Panc1 (cell line): Measurements from ENCODE around the gene IL13RA1. TPM values are rescaled to one million over a fixed set of nuclear protein-coding genes. Genes with fewer than 3 reads are reported as not detected.
A peak's percentile ranks its signal among the peaks of the same experiment; 100 is the strongest.

Experiments used
- ATAC-seq: fragments of 200-7000 bp; cut with Tn5 transposase; 2 replicates; pipeline ENCODE4 v1.9.1; 2020; ENCODE audit warnings: mild to moderate bottlenecking, moderate library complexity
- BruUV-seq: library from RNA; stranded (reverse); fragments of 400-500 nt; replicated peaks from 2 replicates; lab custom pipeline; 2021; lab: Mats Ljungman, UMichigan
- CTCF ChIA-PET: fragments of 300-600 bp; sonication (Branson Sonifier 250); formaldehyde crosslinking; loops from one replicate; lab custom pipeline; 2022; ENCODE audit warnings: antibody characterized with exemption; lab: Charles Lee
- POLR2A ChIA-PET: fragments of 300-600 bp; sonication (Branson Sonifier 250); formaldehyde crosslinking; loops from one replicate; lab custom pipeline; 2022; ENCODE audit warnings: antibody characterized with exemption; lab: Charles Lee
- DNase-seq: peaks from one replicate; pipeline ENCODE4 v3.0.0-alpha.2; 2010; ENCODE audit warnings: low read depth, low spot score
- H3K27ac ChIP-seq: 2 replicates; pipeline ENCODE4 v1.5.1; 2011; ENCODE audit warnings: mild to moderate bottlenecking, low read length, inconsistent platforms
- H3K27me3 ChIP-seq: fragments of 200-500 bp; sonication (Bioruptor generic); 2 replicates; pipeline ENCODE4 v1.6.0; 2014; ENCODE audit warnings: low read length, inconsistent platforms; ENCODE audit not compliant: control insufficient read depth, insufficient read depth
- H3K36me3 ChIP-seq: fragments of 200-500 bp; sonication (Bioruptor generic); 2 replicates; pipeline ENCODE4 v1.5.1; 2014; ENCODE audit warnings: inconsistent platforms, mild to moderate bottlenecking, low read length, moderate library complexity; ENCODE audit not compliant: control insufficient read depth, insufficient read depth
- H3K4me1 ChIP-seq: 2 replicates; pipeline ENCODE4 v1.5.1; 2011; ENCODE audit warnings: inconsistent platforms, mild to moderate bottlenecking, low read length, moderate library complexity; ENCODE audit not compliant: control insufficient read depth, insufficient read depth
- H3K4me3 ChIP-seq, 2 experiments: 2 replicates each; pipeline ENCODE4 v1.5.1; 2011 to 2012; ENCODE audit warnings: low read depth in 2 of 2, low read length in 2 of 2, mild to moderate bottlenecking in 2 of 2, inconsistent platforms in 1 of 2, moderate library complexity in 1 of 2
- H3K9me3 ChIP-seq: fragments of 200-500 bp; sonication (Bioruptor generic); 2 replicates; pipeline ENCODE4 v1.5.1; 2014; ENCODE audit warnings: low read depth, mild to moderate bottlenecking, inconsistent platforms, low read length, moderate library complexity; ENCODE audit not compliant: control insufficient read depth, insufficient read depth
- CTCF ChIP-seq: fragments of 450-650 bp; IDR thresholded peaks from 2 replicates; pipeline ENCODE4 v1.5.1; 2017; ENCODE audit warnings: mild to moderate bottlenecking
- POLR2AphosphoS5 ChIP-seq: IDR thresholded peaks from 2 replicates; pipeline ENCODE4 v1.6.1; 2012; ENCODE audit warnings: mild to moderate bottlenecking, low read depth, low read length, moderate library complexity
- REST ChIP-seq, 2 experiments: IDR thresholded peaks; 2 replicates each; pipeline ENCODE4 v1.6.1; 2011 to 2012; ENCODE audit warnings: low read depth in 2 of 2, control low read depth in 1 of 2, low read length in 1 of 2, mild to moderate bottlenecking in 1 of 2, moderate library complexity in 1 of 2; ENCODE audit not compliant: insufficient read depth in 1 of 2
- SIN3A ChIP-seq: IDR thresholded peaks from 2 replicates; pipeline ENCODE4 v1.6.1; 2012; ENCODE audit warnings: low read depth, mild to moderate bottlenecking, low read length, moderate library complexity, borderline replicate concordance; ENCODE audit not compliant: insufficient read depth
- TCF7L2 ChIP-seq: IDR thresholded peaks from 2 replicates; pipeline ENCODE4 v1.6.1; 2011; ENCODE audit warnings: mild to moderate bottlenecking, low read depth, low read length, inconsistent platforms
- in situ Hi-C: cut with HindIII; loops from 2 replicates; pipeline ENCODE4 v1.10.0; 2016; ENCODE audit warnings: low sequenced_read_pairs, low pct_unique_long_range_greater_than_20kb
- intact Hi-C: fragments of 100-400 bp; cut with micrococcal nuclease; formaldehyde crosslinking; loops from one replicate; pipeline ENCODE4 v1.10.0; 2022; ENCODE audit not compliant: unreplicated experiment
- total RNA-seq: library from RNA; stranded (reverse); gene quantifications from one replicate; pipeline ENCODE4 v1.2.1, GENCODE V29; 2021; ENCODE audit not compliant: unreplicated experiment

IL13RA1 gene
- total RNA-seq, 1 experiment from 2014 or later, result 191 TPM

GRCh38 chrX:118720058-118720707 lies 7.2 kb upstream of the IL13RA1 start:
- intact Hi-C loops, result loop anchor here (10.0 kb wide), 1 partner anchor 75 kb away; no protein-coding TSS in a partner anchor
- peaks cover 16% of the 10 kb centered on the region for H3K4me1 ChIP-seq
- H3K36me3 ChIP-seq, result no peaks in the 10 kb centered on the region
- ChIA-PET POLR2A (no interaction called here), CTCF (no interaction called here)
- TF ChIP-seq SIN3A (no peak), REST (IDR thresholded peaks at IDR 0.05; ENCODE audit: insufficient read depth in 1 of 2, low read depth in 2 of 2, low read length in 1 of 2) (no peak), POLR2AphosphoS5 (no peak), CTCF (no peak), TCF7L2 (no peak)
- no peak overlapping the region for H3K27ac ChIP-seq
- no peak overlapping the region for H3K4me3 ChIP-seq
- DNase-seq (no peak), ATAC-seq (no peak)
- BruUV-seq, result no TSS peak
- in situ Hi-C loops, result no loop called here
- H3K27me3 ChIP-seq, result no peaks in the 10 kb centered on the region
- H3K9me3 ChIP-seq, result no peaks in the 10 kb centered on the region

- Histone ChIP-seq H3K4me3 (no peak overlapping the region), H3K27me3 (no peaks in the 10 kb centered on the region), H3K36me3 (no peaks in the 10 kb centered on the region), H3K4me1 (peaks cover 33% of the 10 kb centered on the region), H3K27ac (peak overlapping the region; percentile 52; the same call in 1 of the 2 replicates), H3K9me3 (no peaks in the 10 kb centered on the region)
- BruUV-seq, result no TSS peak
- TF ChIP-seq TCF7L2 (no peak), CTCF (no peak), SIN3A (no peak), REST (IDR thresholded peaks at IDR 0.05; ENCODE audit: insufficient read depth in 1 of 2, low read depth in 2 of 2, low read length in 1 of 2) (no peak), POLR2AphosphoS5 (no peak)
- DNase-seq, result no peak
- in situ Hi-C loops, result no loop called here
- ATAC-seq, result no peak
- intact Hi-C loops, result loop anchor here (10.0 kb wide), 1 partner anchor 79 kb away; no protein-coding TSS in a partner anchor
- ChIA-PET POLR2A (interaction anchor here (0.8 kb wide), 1 partner anchor 39 kb away, joined by 8 read pairs; no protein-coding TSS in a partner anchor), CTCF (no interaction called here)
Observed at GRCh38 chrX:118723376-118723775, 4.0 kb upstream of the IL13RA1 start.
